Upper lobe of left lung (tissue), 4 donors: Measurements from ENCODE around the gene STIP1.

Source experiments
- EP300 ChIP-seq, 4 donors: sonication (generic); formaldehyde crosslinking; IDR thresholded peaks; one replicate each; pipeline ENCODE4 v1.5.1; 2017; ENCODE audit warnings: antibody characterized with exemption in 4 of 4, control low read depth in 2 of 4
- POLR2A ChIP-seq, 4 donors: fragments of 450-650 bp; IDR thresholded peaks; one replicate each; pipeline ENCODE4 v1.5.1; 2016 to 2017; ENCODE audit warnings: antibody characterized with exemption in 4 of 4, mild to moderate bottlenecking in 2 of 4
- POLR2AphosphoS5 ChIP-seq, 2 donors: sonication (generic); formaldehyde crosslinking; IDR thresholded peaks; one replicate each; pipeline ENCODE4 v1.5.1; 2017; ENCODE audit warnings: antibody characterized with exemption in 2 of 2
- TF ChIP-seq, protein P1 (sequence below), 6 experiments: fragments of 450-650 bp in 4 of 6; fragments of 200-600 bp in 2 of 6; sonication (generic) in 2 of 6; IDR thresholded peaks; one replicate each; pipeline ENCODE4 v1.5.1; 2016 to 2019; ENCODE audit warnings: antibody characterized with exemption in 6 of 6

DNA sequence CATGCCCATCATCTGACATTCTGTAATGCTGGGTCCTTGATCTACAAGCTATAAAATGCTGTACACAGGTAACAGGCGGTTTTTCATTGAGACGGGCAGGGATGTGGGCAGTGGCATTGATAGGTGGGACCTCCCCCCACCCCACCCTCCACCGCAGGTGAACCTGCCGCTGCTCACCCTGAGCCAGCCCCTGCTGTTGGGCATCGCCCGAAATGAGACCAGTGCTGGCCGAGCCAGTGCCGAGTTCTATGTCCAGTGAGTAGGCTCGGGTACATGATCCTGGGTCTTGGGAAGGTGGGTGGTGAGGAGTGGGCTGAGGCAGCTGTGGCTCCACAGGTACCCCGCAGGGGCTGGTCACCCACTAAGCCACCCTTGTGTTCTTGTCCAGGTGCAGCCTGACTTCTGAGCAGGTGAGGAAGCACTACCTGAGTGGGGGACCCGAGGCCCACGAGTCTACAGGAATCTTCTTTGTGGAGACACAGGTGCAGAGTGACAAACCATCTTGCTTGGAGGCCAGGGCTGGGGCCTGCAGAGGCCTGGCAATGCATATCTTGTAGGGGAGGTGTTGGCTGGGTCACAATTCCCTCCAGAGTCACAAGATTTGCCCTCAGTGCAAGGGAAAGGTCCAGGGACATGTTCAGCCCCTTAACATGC is 43.2 kb downstream of the STIP1 start:
- TF ChIP-seq POLR2A (IDR thresholded peaks at IDR 0.05) (no peak), EP300 (IDR thresholded peaks at IDR 0.05) (no peak), POLR2AphosphoS5 (IDR thresholded peaks at IDR 0.05) (no peak)
- TF ChIP-seq, protein P1, sequence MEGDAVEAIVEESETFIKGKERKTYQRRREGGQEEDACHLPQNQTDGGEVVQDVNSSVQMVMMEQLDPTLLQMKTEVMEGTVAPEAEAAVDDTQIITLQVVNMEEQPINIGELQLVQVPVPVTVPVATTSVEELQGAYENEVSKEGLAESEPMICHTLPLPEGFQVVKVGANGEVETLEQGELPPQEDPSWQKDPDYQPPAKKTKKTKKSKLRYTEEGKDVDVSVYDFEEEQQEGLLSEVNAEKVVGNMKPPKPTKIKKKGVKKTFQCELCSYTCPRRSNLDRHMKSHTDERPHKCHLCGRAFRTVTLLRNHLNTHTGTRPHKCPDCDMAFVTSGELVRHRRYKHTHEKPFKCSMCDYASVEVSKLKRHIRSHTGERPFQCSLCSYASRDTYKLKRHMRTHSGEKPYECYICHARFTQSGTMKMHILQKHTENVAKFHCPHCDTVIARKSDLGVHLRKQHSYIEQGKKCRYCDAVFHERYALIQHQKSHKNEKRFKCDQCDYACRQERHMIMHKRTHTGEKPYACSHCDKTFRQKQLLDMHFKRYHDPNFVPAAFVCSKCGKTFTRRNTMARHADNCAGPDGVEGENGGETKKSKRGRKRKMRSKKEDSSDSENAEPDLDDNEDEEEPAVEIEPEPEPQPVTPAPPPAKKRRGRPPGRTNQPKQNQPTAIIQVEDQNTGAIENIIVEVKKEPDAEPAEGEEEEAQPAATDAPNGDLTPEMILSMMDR (IDR thresholded peaks at IDR 0.05): no peak
